Measurements from ENCODE around the gene ATG7.

The ATG7 gene

GRCh38 chr3:11271986-11272904 is at the start of gene ATG7:
Gene ATG7, plus strand, starts transcription at chr3:11272397. Its CDS starts 26,299 bp downstream, at chr3:11298696.
- DNase-seq (ENCODE audit: low read depth), result peak; percentile 96

GRCh38 chr3:11224010-11224409 is 48.2 kb upstream of the ATG7 start:
- no peak for DNase-seq (ENCODE audit: low read depth)

GRCh38 chr3:11224870-11225229 is 47.3 kb upstream of the ATG7 start:
- no peak for DNase-seq (ENCODE audit: low read depth)

GRCh38 chr3:11226042-11226370 is 46.2 kb upstream of the ATG7 start:
- DNase-seq (ENCODE audit: low read depth), result no peak

GRCh38 chr3:11228041-11228440 is 44.2 kb upstream of the ATG7 start:
- no peak for DNase-seq (ENCODE audit: low read depth)

- DNase-seq (ENCODE audit: low read depth), result no peak
Observed at GRCh38 chr3:11230125-11230524, 42.1 kb upstream of the ATG7 start.

GRCh38 chr3:11230832-11231231 is 41.4 kb upstream of the ATG7 start:
- DNase-seq (ENCODE audit: low read depth), result no peak

GRCh38 chr3:11235385-11235784 is 36.8 kb upstream of the ATG7 start:
- DNase-seq (ENCODE audit: low read depth), result no peak

- peak; percentile 45 for DNase-seq (ENCODE audit: low read depth)
Observed at GRCh38 chr3:11236588-11237461, 35.4 kb upstream of the ATG7 start.

GRCh38 chr3:11238060-11238459 is 34.1 kb upstream of the ATG7 start:
- DNase-seq (ENCODE audit: low read depth), result no peak

- no peak for DNase-seq (ENCODE audit: low read depth)
Observed at GRCh38 chr3:11238880-11239279, 33.3 kb upstream of the ATG7 start.

- no peak for DNase-seq (ENCODE audit: low read depth)
Observed at GRCh38 chr3:11239796-11240195, 32.4 kb upstream of the ATG7 start.

GRCh38 chr3:11240496-11240895 is 31.7 kb upstream of the ATG7 start:
- no peak for DNase-seq (ENCODE audit: low read depth)

- DNase-seq (ENCODE audit: low read depth), result no peak
Observed at GRCh38 chr3:11244121-11244677, 28.0 kb upstream of the ATG7 start.

- no peak for DNase-seq (ENCODE audit: low read depth)
Observed at GRCh38 chr3:11245276-11245675, 26.9 kb upstream of the ATG7 start.

- DNase-seq (ENCODE audit: low read depth), result no peak
Observed at GRCh38 chr3:11245827-11246662, 26.2 kb upstream of the ATG7 start.

- DNase-seq (ENCODE audit: low read depth), result no peak
Observed at GRCh38 chr3:11246663-11246970, 25.6 kb upstream of the ATG7 start.

GRCh38 chr3:11247362-11247761 is 24.8 kb upstream of the ATG7 start:
- no peak for DNase-seq (ENCODE audit: low read depth)

GRCh38 chr3:11248596-11248995 is 23.6 kb upstream of the ATG7 start:
- DNase-seq (ENCODE audit: low read depth), result no peak

GRCh38 chr3:11250902-11251806 is 21.0 kb upstream of the ATG7 start:
- DNase-seq (ENCODE audit: low read depth), result no peak

GRCh38 chr3:11251807-11252176 is 20.4 kb upstream of the ATG7 start:
- no peak for DNase-seq (ENCODE audit: low read depth)

All from stimulated activated CD8-positive, alpha-beta memory T cell treated with anti-CD3 and anti-CD28 coated beads, Interleukin-12 subunit alpha, Interleukin-12 subunit beta, amount 100 ng/mL, for 4 hours (primary cell).